SK-N-SH (cell line): ENCODE results near the gene S100A9. TPM values are rescaled to one million over a fixed set of nuclear protein-coding genes. Genes with fewer than 3 reads are reported as not detected.

ENCODE experiments used
- CTCF ChIA-PET: fragments of 300-600, 350-600 bp; formaldehyde crosslinking; extraction: SDS; loops from one replicate; lab custom pipeline; 2021; lab: Yijun Ruan, JAX
- POLR2A ChIA-PET: fragments of 350-600 bp; sonication (Branson Sonifier 250); formaldehyde crosslinking; extraction: SDS; loops from one replicate; lab custom pipeline; 2020; ENCODE audit warnings: antibody characterized with exemption, inconsistent platforms; lab: Yijun Ruan, JAX
- DNase-seq: peaks from one replicate; pipeline ENCODE4 v3.0.0; 2012
- H2AFZ ChIP-seq: fragments of 200-600 bp; sonication (generic); 2 replicates; pipeline ENCODE4 v1.8.1; 2016; ENCODE audit warnings: antibody characterized with exemption, mild to moderate bottlenecking, low read depth
- H3F3A ChIP-seq: fragments of 200-600 bp; sonication (generic); replicated peaks from 2 replicates; pipeline ENCODE3; 2016; ENCODE audit warnings: antibody characterized with exemption, mild to moderate bottlenecking; ENCODE audit not compliant: insufficient read depth
- H3K27ac ChIP-seq, 2 experiments: fragments of 200-500 bp in 1 of 2; fragments of 200-600 bp in 1 of 2; sonication (Bioruptor generic) in 1 of 2; sonication (generic), shearing (Covaris generic) in 1 of 2; 2 replicates each; pipeline versions ENCODE4 v1.5.1 to v1.6.1; 2014 to 2016; ENCODE audit warnings: low read depth in 2 of 2, inconsistent platforms in 1 of 2, low read length in 1 of 2, mild to moderate bottlenecking in 1 of 2, mixed read lengths in 1 of 2
- H3K27me3 ChIP-seq: fragments of 200-600 bp; sonication (generic), shearing (Covaris generic); 2 replicates; pipeline ENCODE4 v1.6.1; 2016; ENCODE audit warnings: mixed run types; ENCODE audit not compliant: insufficient read depth
- H3K36me3 ChIP-seq, 2 experiments: fragments of 200-500 bp in 1 of 2; fragments of 200-600 bp in 1 of 2; sonication (Bioruptor generic) in 1 of 2; sonication (generic) in 1 of 2; replicated peaks in 1 of 2; 2 replicates each; pipeline versions ENCODE3 to v1.5.1; 2014 to 2016; ENCODE audit warnings: low read length in 1 of 2, mild to moderate bottlenecking in 1 of 2; ENCODE audit not compliant: insufficient read depth in 2 of 2, control insufficient read depth in 1 of 2
- H3K4me1 ChIP-seq, 2 experiments: fragments of 200-500 bp in 1 of 2; fragments of 200-600 bp in 1 of 2; sonication (Bioruptor generic) in 1 of 2; sonication (generic), shearing (Covaris generic) in 1 of 2; 2 replicates each; pipeline versions ENCODE4 v1.5.1 to v1.6.1; 2014 to 2016; ENCODE audit warnings: low read depth in 1 of 2, low read length in 1 of 2, mixed run types in 1 of 2; ENCODE audit not compliant: insufficient read depth in 2 of 2, control insufficient read depth in 1 of 2
- H3K4me2 ChIP-seq: fragments of 200-600 bp; sonication (generic), shearing (Covaris generic); 2 replicates; pipeline ENCODE4 v1.6.1; 2017; ENCODE audit warnings: mixed run types
- H3K4me3 ChIP-seq, 2 experiments: fragments of 200-500 bp in 1 of 2; fragments of 200-600 bp in 1 of 2; sonication (Bioruptor generic) in 1 of 2; sonication (generic), shearing (Covaris generic) in 1 of 2; 2 replicates each; pipeline versions ENCODE4 v1.5.1 to v1.8.1; 2014 to 2016; ENCODE audit warnings: low read depth in 2 of 2, inconsistent platforms in 1 of 2, low read length in 1 of 2, mild to moderate bottlenecking in 1 of 2, mixed read lengths in 1 of 2, moderate library complexity in 1 of 2
- H3K79me2 ChIP-seq: fragments of 200-600 bp; sonication (generic); 2 replicates; pipeline ENCODE4 v1.8.1; 2017; ENCODE audit warnings: mild to moderate bottlenecking; ENCODE audit not compliant: insufficient read depth
- H3K9ac ChIP-seq: fragments of 200-600 bp; sonication (generic); 2 replicates; pipeline ENCODE4 v1.6.1; 2017; ENCODE audit warnings: mixed run types
- H3K9me2 ChIP-seq: fragments of 200-600 bp; sonication (generic); 2 replicates; pipeline ENCODE4 v1.6.1; 2017; ENCODE audit warnings: mixed run types
- H3K9me3 ChIP-seq: fragments of 200-600 bp; sonication (generic); 2 replicates; pipeline ENCODE4 v1.6.1; 2017; ENCODE audit warnings: mixed run types, mild to moderate bottlenecking, moderate library complexity
- H4K20me1 ChIP-seq: fragments of 200-600 bp; sonication (generic); 2 replicates; pipeline ENCODE4 v1.6.1; 2017; ENCODE audit warnings: mild to moderate bottlenecking, mixed run types; ENCODE audit not compliant: insufficient read depth
- CHD2 ChIP-seq: fragments of 150-350 bp; IDR thresholded peaks from 2 replicates; pipeline ENCODE4 v1.6.1; 2018; ENCODE audit warnings: low read length; ENCODE audit not compliant: partially characterized antibody
- ELF1 ChIP-seq: IDR thresholded peaks from 2 replicates; pipeline ENCODE4 v1.4.0; 2012
- EP300 ChIP-seq, 2 experiments: IDR thresholded peaks; 2 replicates each; pipeline versions ENCODE4 v1.4.0 to v1.6.1; 2012; ENCODE audit warnings: borderline replicate concordance in 1 of 2, low read depth in 1 of 2, low read length in 1 of 2
- FOSL2 ChIP-seq: IDR thresholded peaks from 2 replicates; pipeline ENCODE4 v1.4.0; 2012; ENCODE audit warnings: low read depth, mild to moderate bottlenecking, moderate library complexity, borderline replicate concordance
- FOXJ3 ChIP-seq: sonication (generic); formaldehyde crosslinking; IDR thresholded peaks from 2 replicates; pipeline ENCODE4 v1.5.1; 2020; ENCODE audit warnings: mild to moderate bottlenecking, missing genetic modification reagents
- JUND ChIP-seq: IDR thresholded peaks from 2 replicates; pipeline ENCODE4 v1.4.0; 2012
- MEF2A ChIP-seq: IDR thresholded peaks from 2 replicates; pipeline ENCODE4 v1.4.0; 2012; ENCODE audit warnings: low read depth, borderline replicate concordance
- MXI1 ChIP-seq: IDR thresholded peaks from 2 replicates; pipeline ENCODE4 v1.6.1; 2012; ENCODE audit warnings: mild to moderate bottlenecking, low read depth, low read length, improper control_type of control experiment
- NFIC ChIP-seq: IDR thresholded peaks from 2 replicates; pipeline ENCODE4 v1.4.0; 2012; ENCODE audit warnings: borderline replicate concordance
- PBX3 ChIP-seq: IDR thresholded peaks from 2 replicates; pipeline ENCODE4; 2012
- POLR2AphosphoS5 ChIP-seq: IDR thresholded peaks from 2 replicates; pipeline ENCODE4 v1.6.1; 2012; ENCODE audit warnings: low read depth, low read length
- RCOR1 ChIP-seq: fragments of 150-350 bp; IDR thresholded peaks from 2 replicates; pipeline ENCODE4 v1.6.1; 2017; ENCODE audit warnings: antibody characterized with exemption, low read length
- RXRA ChIP-seq: IDR thresholded peaks from 2 replicates; pipeline ENCODE4 v1.4.0; 2012; ENCODE audit warnings: low read depth, mild to moderate bottlenecking, borderline replicate concordance
- SIN3A ChIP-seq: IDR thresholded peaks from 2 replicates; pipeline ENCODE4 v1.6.1; 2012; ENCODE audit warnings: low read depth, mild to moderate bottlenecking, low read length, moderate library complexity, borderline replicate concordance
- SMC3 ChIP-seq: IDR thresholded peaks from 2 replicates; pipeline ENCODE4 v1.6.1; 2012; ENCODE audit warnings: low read depth, low read length, improper control_type of control experiment
- TCF12 ChIP-seq: IDR thresholded peaks from 2 replicates; pipeline ENCODE4 v1.4.0; 2012
- TEAD4 ChIP-seq: IDR thresholded peaks from 2 replicates; pipeline ENCODE4 v1.4.0; 2012; ENCODE audit warnings: mild to moderate bottlenecking, borderline replicate concordance; ENCODE audit not compliant: insufficient read depth
- YY1 ChIP-seq: IDR thresholded peaks from 2 replicates; pipeline ENCODE4 v1.4.0; 2012; ENCODE audit warnings: low read depth, mild to moderate bottlenecking
- WGBS: methylation state at CpG from one replicate; pipeline ENCODE4 v1.1.6; 2017; ENCODE audit warnings: low lambda C conversion rate; 5-methylcytosine and 5-hydroxymethylcytosine counted together
- polyA plus RNA-seq, 3 experiments: library from polyadenylated mRNA; depleted of rRNA; stranded (reverse); fragments of >200 nt; gene quantifications; 2 replicates each; pipeline ENCODE4 v1.2.3, GENCODE V29; 2012

S100A9 gene
- polyA plus RNA-seq, 1 of the 3 experiments (the other 2 are of a cell fraction) = not detected

GRCh38 chr1:153362187-153362775 lies 4.6 kb downstream of the S100A9 start (continued):
- TF ChIP-seq MXI1 = no peak
- no peak for TF ChIP-seq POLR2AphosphoS5
- no peak for TF ChIP-seq YY1
- no peak for TF ChIP-seq PBX3

GRCh38 chr1:153363641-153364040 lies 6.0 kb downstream of the S100A9 start:
- POLR2A ChIA-PET = no interaction called here

GRCh38 chr1:153364156-153364555 lies 6.5 kb downstream of the S100A9 start:
- ChIA-PET POLR2A (no interaction called here), CTCF (interaction anchor here (2.8 kb wide), 1 partner anchor 12 kb away, joined by 11 read pairs; no protein-coding TSS in a partner anchor)
- Histone ChIP-seq H3K4me1 (no peaks in the 10 kb centered on the region), H3K27me3 (peaks cover 37% of the 10 kb centered on the region), H3K9me2 (no peaks in the 10 kb centered on the region), H2AFZ (no peak overlapping the region), H3K27ac (no peak overlapping the region), H3K4me3 (no peak overlapping the region), H3K79me2 (no peaks in the 10 kb centered on the region), H4K20me1 (no peaks in the 10 kb centered on the region), H3K9ac (no peak overlapping the region), H3K36me3 (no peaks in the 10 kb centered on the region), H3K4me2 (no peak overlapping the region), H3K9me3 (no peaks in the 10 kb centered on the region), H3F3A (no peaks in the 10 kb centered on the region)
- TF ChIP-seq JUND (no peak), TCF12 (no peak), CHD2 (no peak), RCOR1 (no peak), FOXJ3 (CRISPR knock-in tag) (no peak), POLR2AphosphoS5 (no peak), TEAD4 (no peak), YY1 (no peak), NFIC (no peak), MEF2A (no peak), ELF1 (no peak), EP300 (IDR thresholded peaks at IDR 0.05; ENCODE audit: borderline replicate concordance in 1 of 2, low read depth in 1 of 2, low read length in 1 of 2) (no peak), SMC3 (no peak), SIN3A (no peak)
- DNase-seq = no peak

More at GRCh38 chr1:153363641-153364040, 6.0 kb downstream of the S100A9 start:
- Histone ChIP-seq H3K27ac (no peak overlapping the region), H3K27me3 (peaks cover 42% of the 10 kb centered on the region), H2AFZ (no peak overlapping the region), H3K4me3 (no peak overlapping the region), H4K20me1 (no peaks in the 10 kb centered on the region), H3K9ac (no peak overlapping the region), H3F3A (no peaks in the 10 kb centered on the region), H3K4me1 (no peaks in the 10 kb centered on the region), H3K9me3 (no peaks in the 10 kb centered on the region), H3K4me2 (no peak overlapping the region), H3K79me2 (no peaks in the 10 kb centered on the region), H3K36me3 (no peaks in the 10 kb centered on the region), H3K9me2 (no peaks in the 10 kb centered on the region)
- TF ChIP-seq FOSL2 = no peak
- TF ChIP-seq RXRA = no peak
- TF ChIP-seq SMC3 = no peak
- 0% methylated on average over 3 of the region's 3 CpGs for WGBS
- DNase-seq = no peak
- CTCF ChIA-PET = interaction anchor here (2.8 kb wide), 1 partner anchor 11 kb away, joined by 11 read pairs; no protein-coding TSS in a partner anchor
